Fibroblast of lung (primary cell): ENCODE measurements around the gene SDCCAG8. TPM values are rescaled to one million over a fixed set of nuclear protein-coding genes. Genes with fewer than 3 reads are reported as not detected.

Source experiments
- DNase-seq, 2 donors: peaks; one replicate each; pipeline versions ENCODE4 v3.0.0 to v3.0.0-alpha.2; 2010; ENCODE audit warnings: low read depth in 2 of 2
- H2AFZ ChIP-seq: 2 replicates; pipeline ENCODE4 v1.5.1; 2012; ENCODE audit warnings: low read length, control low read depth, inconsistent platforms
- H3K27ac ChIP-seq: 2 replicates; pipeline ENCODE4 v1.5.1; 2011; ENCODE audit warnings: low read length, control low read depth; ENCODE audit not compliant: insufficient read depth
- H3K27me3 ChIP-seq: 2 replicates; pipeline ENCODE4 v1.5.1; 2011; ENCODE audit warnings: mild to moderate bottlenecking, low read length; ENCODE audit not compliant: control insufficient read depth, insufficient read depth
- H3K36me3 ChIP-seq: 2 replicates; pipeline ENCODE4 v1.5.1; 2011; ENCODE audit warnings: low read length; ENCODE audit not compliant: control insufficient read depth, insufficient read depth
- H3K4me1 ChIP-seq: 2 replicates; pipeline ENCODE4 v1.5.1; 2011; ENCODE audit warnings: low read length; ENCODE audit not compliant: control insufficient read depth, insufficient read depth; ENCODE audit errors: extremely low read depth
- H3K4me2 ChIP-seq: 2 replicates; pipeline ENCODE4 v1.5.1; 2011; ENCODE audit warnings: low read length, control low read depth; ENCODE audit not compliant: insufficient read depth; ENCODE audit errors: extremely low read depth
- H3K4me3 ChIP-seq, 4 experiments: fragments of 200-600 bp in 1 of 4; sonication (generic) in 1 of 4; replicated peaks in 1 of 4; 2 replicates each; pipeline ENCODE4 v1.5.1; 2011 to 2016; ENCODE audit warnings: low read length in 4 of 4, low read depth in 3 of 4, mild to moderate bottlenecking in 3 of 4, control low read depth in 2 of 4, inconsistent platforms in 1 of 4, mixed read lengths in 1 of 4; ENCODE audit not compliant: insufficient read depth in 1 of 4; ENCODE audit errors: control extremely low read depth in 1 of 4
- H3K79me2 ChIP-seq: 2 replicates; pipeline ENCODE4 v1.5.1; 2012; ENCODE audit warnings: mild to moderate bottlenecking, low read length, inconsistent platforms; ENCODE audit not compliant: control insufficient read depth, insufficient read depth
- H3K9ac ChIP-seq: 2 replicates; pipeline ENCODE4 v1.5.1; 2011; ENCODE audit warnings: mild to moderate bottlenecking, low read length, control low read depth; ENCODE audit not compliant: insufficient read depth
- H3K9me3 ChIP-seq: 2 replicates; pipeline ENCODE4 v1.5.1; 2012; ENCODE audit warnings: low read depth, low read length; ENCODE audit not compliant: control insufficient read depth, insufficient read depth
- H4K20me1 ChIP-seq: 2 replicates; pipeline ENCODE4 v1.5.1; 2011; ENCODE audit warnings: low read length; ENCODE audit not compliant: control insufficient read depth, insufficient read depth; ENCODE audit errors: extremely low read depth
- CTCF ChIP-seq, 2 donors: IDR thresholded peaks in 1 of 2; conservative IDR thresholded peaks in 1 of 2; 1 replicate in 1 of 2; 2 replicates in 1 of 2; pipeline ENCODE4 v1.5.1; 2011 to 2012; ENCODE audit warnings: low read length in 2 of 2, control low read depth in 1 of 2, inconsistent platforms in 1 of 2, low read depth in 1 of 2, mild to moderate bottlenecking in 1 of 2
- EZH2 ChIP-seq: IDR thresholded peaks from 2 replicates; pipeline ENCODE4 v1.5.1; 2012; ENCODE audit warnings: low read length, control low read depth, mild to moderate bottlenecking; ENCODE audit errors: missing control alignments
- polyA plus RNA-seq, 2 donors: library from polyadenylated mRNA; depleted of rRNA in 1 of 2; stranded (reverse) in 1 of 2; unstranded in 1 of 2; fragments of >200 nt; gene quantifications; 2 replicates each; pipeline ENCODE4 v1.2.1, GENCODE V29; 2011 to 2012; ENCODE audit warnings: missing spikeins in 1 of 2
- total RNA-seq: library from RNA; depleted of rRNA; stranded (reverse); fragments of >200 nt; gene quantifications from 2 replicates; pipeline ENCODE4 v1.2.1, GENCODE V29; 2014

The SDCCAG8 gene
- total and polyA plus RNA-seq, 2 donors (not counting 1 experiment from before 2014, with no cell fraction given), result 34.8 to 53.2 TPM

- Histone ChIP-seq H3K9ac (no peak overlapping the region), H3K4me3 (no peak overlapping the region)
These were observed 175.8 kb downstream of the SDCCAG8 start for GRCh38 chr1:243431591-243431990.

GRCh38 chr1:243432136-243432535 lies 176.3 kb downstream of the SDCCAG8 start:
- H3K79me2 ChIP-seq, result no peaks in the 10 kb centered on the region
- DNase-seq, result no peak
- H3K36me3 ChIP-seq, result peaks cover 2% of the 10 kb centered on the region
- no peaks in the 10 kb centered on the region for H3K4me1 ChIP-seq
- no peaks in the 10 kb centered on the region for H3K9me3 ChIP-seq
- no peak overlapping the region for H3K27ac ChIP-seq
- no peak overlapping the region for H2AFZ ChIP-seq
- no peaks in the 10 kb centered on the region for H4K20me1 ChIP-seq
- no peak overlapping the region for H3K4me2 ChIP-seq
- no peaks in the 10 kb centered on the region for H3K27me3 ChIP-seq
- no peak for TF ChIP-seq CTCF (conservative IDR thresholded peaks at IDR 0.05 in 1 of 2, IDR thresholded peaks at IDR 0.05 in 1 of 2; ENCODE audit: low read depth in 1 of 2, low read length in 2 of 2)
- no peak for TF ChIP-seq EZH2
- no peak overlapping the region for H3K9ac ChIP-seq
- no peak overlapping the region for H3K4me3 ChIP-seq

More at GRCh38 chr1:243431591-243431990, 175.8 kb downstream of the SDCCAG8 start:
- no peaks in the 10 kb centered on the region for H3K4me1 ChIP-seq
- no peak overlapping the region for H3K4me2 ChIP-seq
- no peak overlapping the region for H2AFZ ChIP-seq
- no peak overlapping the region for H3K27ac ChIP-seq
- H3K36me3 ChIP-seq, result peaks cover 2% of the 10 kb centered on the region
- DNase-seq, result no peak
- no peaks in the 10 kb centered on the region for H4K20me1 ChIP-seq
- no peaks in the 10 kb centered on the region for H3K27me3 ChIP-seq
- no peaks in the 10 kb centered on the region for H3K9me3 ChIP-seq
- TF ChIP-seq CTCF (conservative IDR thresholded peaks at IDR 0.05 in 1 of 2, IDR thresholded peaks at IDR 0.05 in 1 of 2; ENCODE audit: low read depth in 1 of 2, low read length in 2 of 2), result no peak
- no peak for TF ChIP-seq EZH2
- no peaks in the 10 kb centered on the region for H3K79me2 ChIP-seq

GRCh38 chr1:243433737-243434370 lies 178.0 kb downstream of the SDCCAG8 start:
- no peak overlapping the region for H3K4me2 ChIP-seq
- H3K36me3 ChIP-seq, result peaks cover 2% of the 10 kb centered on the region
- no peaks in the 10 kb centered on the region for H3K27me3 ChIP-seq
- no peak overlapping the region for H3K4me3 ChIP-seq
- TF ChIP-seq CTCF (conservative IDR thresholded peaks at IDR 0.05 in 1 of 2, IDR thresholded peaks at IDR 0.05 in 1 of 2; ENCODE audit: low read depth in 1 of 2, low read length in 2 of 2) (no peak), EZH2 (no peak)
- no peak overlapping the region for H2AFZ ChIP-seq
- DNase-seq, result peak; percentile 18 to 58
- H3K4me1 ChIP-seq, result no peaks in the 10 kb centered on the region
- no peak overlapping the region for H3K27ac ChIP-seq
- no peaks in the 10 kb centered on the region for H4K20me1 ChIP-seq
- no peak overlapping the region for H3K9ac ChIP-seq
- H3K9me3 ChIP-seq, result no peaks in the 10 kb centered on the region
- H3K79me2 ChIP-seq, result no peaks in the 10 kb centered on the region
